Smooth muscle cell (in vitro differentiated cells): ENCODE measurements around the gene KCTD2. TPM values are rescaled to one million over a fixed set of nuclear protein-coding genes. Genes with fewer than 3 reads are reported as not detected.

Experiments used
- DNase-seq: peaks from one replicate; lab custom pipeline; 2025; ENCODE audit not compliant: unreplicated experiment; lab: John Stamatoyannopoulos, UW
- H2AFZ ChIP-seq: fragments of 200-600 bp; sonication (generic); 2 replicates; pipeline ENCODE4 v1.6.0; 2016; ENCODE audit warnings: antibody characterized with exemption, low read depth, mild to moderate bottlenecking
- H3F3A ChIP-seq: fragments of 200-600 bp; sonication (generic); 2 replicates; pipeline ENCODE4 v1.6.0; 2017; ENCODE audit warnings: antibody characterized with exemption, low read depth
- H3K27ac ChIP-seq: fragments of 200-600 bp; sonication (generic); 2 replicates; pipeline ENCODE4 v1.5.1; 2016; ENCODE audit warnings: low read depth, mild to moderate bottlenecking
- H3K27me3 ChIP-seq: fragments of 200-600 bp; sonication (generic); 2 replicates; pipeline ENCODE4 v1.6.1; 2016; ENCODE audit warnings: low read depth, mild to moderate bottlenecking
- H3K36me3 ChIP-seq: fragments of 200-600 bp; sonication (generic); 2 replicates; pipeline ENCODE4 v1.5.1; 2016; ENCODE audit warnings: low read depth
- H3K4me1 ChIP-seq: fragments of 200-600 bp; sonication (generic); 2 replicates; pipeline ENCODE4 v1.5.1; 2016; ENCODE audit warnings: low read depth
- H3K4me2 ChIP-seq: fragments of 200-600 bp; sonication (generic); 2 replicates; pipeline ENCODE4 v1.6.0; 2016; ENCODE audit warnings: mild to moderate bottlenecking
- H3K4me3 ChIP-seq: fragments of 200-600 bp; sonication (generic); 2 replicates; pipeline ENCODE4 v1.5.1; 2016; ENCODE audit warnings: mild to moderate bottlenecking
- H3K79me2 ChIP-seq: fragments of 200-600 bp; sonication (generic); 2 replicates; pipeline ENCODE4 v1.6.0; 2016; ENCODE audit warnings: low read depth, mild to moderate bottlenecking
- H3K9ac ChIP-seq: fragments of 200-600 bp; sonication (generic); 2 replicates; pipeline ENCODE4 v1.6.0; 2016; ENCODE audit warnings: low read depth
- H3K9me3 ChIP-seq: fragments of 200-600 bp; sonication (generic); replicated peaks from 2 replicates; pipeline ENCODE4 v1.5.1; 2016; ENCODE audit warnings: low read depth
- H4K20me1 ChIP-seq: fragments of 200-600 bp; sonication (generic); 2 replicates; pipeline ENCODE4 v1.6.0; 2016; ENCODE audit warnings: low read depth
- CTCF ChIP-seq: fragments of 200-600 bp; sonication (generic); IDR thresholded peaks from 2 replicates; pipeline ENCODE4 v1.5.1; 2017; ENCODE audit warnings: borderline replicate concordance, mild to moderate bottlenecking, antibody characterized with exemption; ENCODE audit not compliant: insufficient read depth, poor library complexity, severe bottlenecking
- WGBS: methylation state at CpG from one replicate; pipeline ENCODE4 v1.1.7; 2016; ENCODE audit warnings: low lambda C conversion rate; 5-methylcytosine and 5-hydroxymethylcytosine counted together
- polyA plus RNA-seq: library from polyadenylated mRNA; unstranded; fragments of >200 nt; fragmentation: Nextera tagmentation; extraction: Ambion mirVana; gene quantifications from 2 replicates; pipeline ENCODE4 v1.2.1, GENCODE V29; 2016
- total RNA-seq: library from RNA; depleted of rRNA; stranded (reverse); fragments of >200 nt; gene quantifications from 2 replicates; pipeline ENCODE4 v1.2.3, GENCODE V29; 2014

Gene KCTD2
- total and polyA plus RNA-seq, 2 experiments from 2014 or later, result 12.7 to 27.3 TPM

- no peak overlapping the region for H3K9ac ChIP-seq
- no peak for TF ChIP-seq CTCF
- H3K4me1 ChIP-seq, result peaks cover 10% of the 10 kb centered on the region
- H3K9me3 ChIP-seq, result no peaks in the 10 kb centered on the region
- no peaks in the 10 kb centered on the region for H4K20me1 ChIP-seq
- no peak overlapping the region for H3K4me3 ChIP-seq
- DNase-seq, result no peak
- peak overlapping the region; percentile 69 for H3K27ac ChIP-seq
- H2AFZ ChIP-seq, result no peak overlapping the region
- no peaks in the 10 kb centered on the region for H3K36me3 ChIP-seq
- peak overlapping the region; percentile 40 for H3K4me2 ChIP-seq
- 67% methylated on average over 8 of the region's 8 CpGs for WGBS
- no peaks in the 10 kb centered on the region for H3K79me2 ChIP-seq
- no peaks in the 10 kb centered on the region for H3K27me3 ChIP-seq
- peaks cover 15% of the 10 kb centered on the region for H3F3A ChIP-seq
Measured at GRCh38 chr17:75079023-75079373, 32.0 kb downstream of the KCTD2 start.

- no peak overlapping the region for H2AFZ ChIP-seq
- H3F3A ChIP-seq, result peaks cover 15% of the 10 kb centered on the region
- no peaks in the 10 kb centered on the region for H3K36me3 ChIP-seq
- DNase-seq, result no peak
- no peak overlapping the region for H3K4me2 ChIP-seq
- no peaks in the 10 kb centered on the region for H3K27me3 ChIP-seq
- no peak for TF ChIP-seq CTCF
- H4K20me1 ChIP-seq, result no peaks in the 10 kb centered on the region
- no peak overlapping the region for H3K4me3 ChIP-seq
- no peak overlapping the region for H3K27ac ChIP-seq
- H3K4me1 ChIP-seq, result peaks cover 10% of the 10 kb centered on the region
- no peak overlapping the region for H3K9ac ChIP-seq
- no peaks in the 10 kb centered on the region for H3K9me3 ChIP-seq
- no peaks in the 10 kb centered on the region for H3K79me2 ChIP-seq
- WGBS, result 75% methylated on average over 13 of the region's 13 CpGs
Measured at GRCh38 chr17:75081611-75082540, 34.9 kb downstream of the KCTD2 start.

GRCh38 chr17:75082683-75083082 lies 35.7 kb downstream of the KCTD2 start:
- Histone ChIP-seq H3K79me2 (no peaks in the 10 kb centered on the region), H3K4me3 (no peak overlapping the region), H3K4me1 (peaks cover 14% of the 10 kb centered on the region), H3K27ac (no peak overlapping the region), H3F3A (peaks cover 15% of the 10 kb centered on the region), H4K20me1 (no peaks in the 10 kb centered on the region), H3K27me3 (no peaks in the 10 kb centered on the region), H3K36me3 (no peaks in the 10 kb centered on the region), H2AFZ (no peak overlapping the region), H3K4me2 (no peak overlapping the region), H3K9ac (no peak overlapping the region), H3K9me3 (no peaks in the 10 kb centered on the region)
- no peak for DNase-seq
- no peak for TF ChIP-seq CTCF
- 69% methylated on average over 6 of the region's 6 CpGs for WGBS
